SU-DHL-6 (cell line): ENCODE data around the gene SSTR5.

Source experiments
- H2AFZ ChIP-seq: fragments of 200-600 bp; sonication (generic); 2 replicates; pipeline ENCODE4 v1.6.1; 2014; ENCODE audit warnings: low read depth, mild to moderate bottlenecking, moderate library complexity, mixed read lengths, antibody characterized with exemption, low read length; ENCODE audit not compliant: severe bottlenecking
- H3F3A ChIP-seq: fragments of 200-600 bp; shearing (Covaris generic); 2 replicates; pipeline ENCODE4 v1.6.0; 2016; ENCODE audit warnings: antibody characterized with exemption, mild to moderate bottlenecking; ENCODE audit not compliant: insufficient read depth
- H3K27ac ChIP-seq: fragments of 200-600 bp; sonication (generic); 2 replicates; pipeline ENCODE4 v1.5.1; 2016; ENCODE audit warnings: low read depth, mild to moderate bottlenecking, low read length, moderate library complexity, mixed read lengths
- H3K27me3 ChIP-seq: fragments of 200-600 bp; sonication (generic), shearing (Covaris generic); 2 replicates; pipeline ENCODE4 v1.6.0; 2014; ENCODE audit warnings: mild to moderate bottlenecking, low read length
- H3K36me3 ChIP-seq: fragments of 200-600 bp; sonication (generic); 2 replicates; pipeline ENCODE4 v1.6.1; 2014; ENCODE audit warnings: mild to moderate bottlenecking, low read length, mixed read lengths
- H3K4me2 ChIP-seq: fragments of 300-600, 200-600 bp; shearing (Covaris generic), sonication (generic); 2 replicates; pipeline ENCODE4 v1.6.0; 2014; ENCODE audit warnings: low read length, low read depth, mild to moderate bottlenecking; ENCODE audit not compliant: poor library complexity, severe bottlenecking
- H3K4me3 ChIP-seq: fragments of 200-600 bp; sonication (generic); 2 replicates; pipeline ENCODE4 v1.5.1; 2014; ENCODE audit warnings: antibody characterized with exemption, low read length, mild to moderate bottlenecking, mixed read lengths; ENCODE audit not compliant: insufficient read depth, poor library complexity, severe bottlenecking
- H3K79me2 ChIP-seq: fragments of 200-600 bp; sonication (generic); 2 replicates; pipeline ENCODE4 v1.6.1; 2014; ENCODE audit warnings: mild to moderate bottlenecking, low read length, moderate library complexity; ENCODE audit not compliant: insufficient read depth
- H3K9ac ChIP-seq: fragments of 200-600 bp; sonication (generic); 2 replicates; pipeline ENCODE4 v1.7.0; 2014; ENCODE audit warnings: mild to moderate bottlenecking, low read length
- H3K9me2 ChIP-seq: fragments of 200-600 bp; sonication (generic); replicated peaks from 2 replicates; pipeline ENCODE4 v1.6.1; 2014; ENCODE audit warnings: low read length; ENCODE audit not compliant: insufficient read depth
- H3K9me3 ChIP-seq: fragments of 200-600 bp; sonication (generic); 2 replicates; pipeline ENCODE4 v1.6.1; 2014; ENCODE audit warnings: low read length, mixed read lengths; ENCODE audit not compliant: insufficient read depth
- H4K20me1 ChIP-seq: fragments of 200-600 bp; sonication (generic); 2 replicates; pipeline ENCODE4 v1.6.1; 2014; ENCODE audit warnings: low read depth, mild to moderate bottlenecking, antibody characterized with exemption, low read length, moderate library complexity, mixed read lengths
- CTCF ChIP-seq: fragments of 200-600 bp; sonication (generic); IDR thresholded peaks from one replicate; pipeline ENCODE4 v1.5.1; 2017; ENCODE audit warnings: antibody characterized with exemption, mild to moderate bottlenecking, low read length, moderate library complexity; ENCODE audit not compliant: insufficient read depth, poor library complexity, severe bottlenecking
- EZH2phosphoT487 ChIP-seq: fragments of 200-600 bp; sonication (generic), shearing (Covaris generic); conservative IDR thresholded peaks from 2 replicates; pipeline ENCODE4 v1.6.1; 2018; ENCODE audit warnings: mild to moderate bottlenecking, antibody characterized with exemption, low read length, moderate library complexity, mixed read lengths

The SSTR5 gene

GRCh38 chr16:1124291-1124690 is 51.7 kb downstream of the SSTR5 start:
- H3K4me2 ChIP-seq = no peak overlapping the region
- H3K27ac ChIP-seq = no peak overlapping the region
- no peak overlapping the region for H3K9ac ChIP-seq
- H3F3A ChIP-seq = no peaks in the 10 kb centered on the region
- H3K9me3 ChIP-seq = no peaks in the 10 kb centered on the region
- H4K20me1 ChIP-seq = no peaks in the 10 kb centered on the region
- no peaks in the 10 kb centered on the region for H3K79me2 ChIP-seq
- no peak for TF ChIP-seq EZH2phosphoT487
- no peak for TF ChIP-seq CTCF
- no peaks in the 10 kb centered on the region for H3K27me3 ChIP-seq
- H2AFZ ChIP-seq = no peak overlapping the region
- H3K9me2 ChIP-seq = no peaks in the 10 kb centered on the region
- no peak overlapping the region for H3K4me3 ChIP-seq
- H3K36me3 ChIP-seq = no peaks in the 10 kb centered on the region

- Histone ChIP-seq H3K9ac (no peak overlapping the region), H3K27ac (no peak overlapping the region), H4K20me1 (no peaks in the 10 kb centered on the region), H3K4me3 (no peak overlapping the region), H3K4me2 (no peak overlapping the region), H3K27me3 (no peaks in the 10 kb centered on the region), H3K36me3 (no peaks in the 10 kb centered on the region), H2AFZ (no peak overlapping the region), H3F3A (no peaks in the 10 kb centered on the region), H3K9me2 (no peaks in the 10 kb centered on the region), H3K79me2 (no peaks in the 10 kb centered on the region), H3K9me3 (no peaks in the 10 kb centered on the region)
- TF ChIP-seq EZH2phosphoT487 (no peak), CTCF (no peak)
These were observed 52.2 kb downstream of the SSTR5 start for GRCh38 chr16:1124795-1125194.

GRCh38 chr16:1125471-1125870 is 52.9 kb downstream of the SSTR5 start:
- Histone ChIP-seq H3F3A (no peaks in the 10 kb centered on the region), H3K4me3 (no peak overlapping the region), H2AFZ (no peak overlapping the region), H3K9me2 (no peaks in the 10 kb centered on the region), H3K4me2 (no peak overlapping the region), H3K27me3 (no peaks in the 10 kb centered on the region), H3K9ac (no peak overlapping the region), H4K20me1 (no peaks in the 10 kb centered on the region), H3K27ac (no peak overlapping the region), H3K36me3 (no peaks in the 10 kb centered on the region), H3K9me3 (no peaks in the 10 kb centered on the region), H3K79me2 (no peaks in the 10 kb centered on the region)
- TF ChIP-seq CTCF (no peak), EZH2phosphoT487 (no peak)
